ENCODE data around the gene ZNF324. TPM values are rescaled to one million over a fixed set of nuclear protein-coding genes. Genes with fewer than 3 reads are reported as not detected.
A peak's percentile ranks its signal among the peaks of the same experiment; 100 is the strongest.
"Not testable (repeated sequence)": the region's sequence is repeated elsewhere in the genome, so short reads cannot be mapped to it uniquely, and the experiment has no call there.

The ZNF324 gene
- total RNA-seq, 6 donors from 2014 or later: 10.8 to 39.8 (median 18.0) TPM

DNA sequence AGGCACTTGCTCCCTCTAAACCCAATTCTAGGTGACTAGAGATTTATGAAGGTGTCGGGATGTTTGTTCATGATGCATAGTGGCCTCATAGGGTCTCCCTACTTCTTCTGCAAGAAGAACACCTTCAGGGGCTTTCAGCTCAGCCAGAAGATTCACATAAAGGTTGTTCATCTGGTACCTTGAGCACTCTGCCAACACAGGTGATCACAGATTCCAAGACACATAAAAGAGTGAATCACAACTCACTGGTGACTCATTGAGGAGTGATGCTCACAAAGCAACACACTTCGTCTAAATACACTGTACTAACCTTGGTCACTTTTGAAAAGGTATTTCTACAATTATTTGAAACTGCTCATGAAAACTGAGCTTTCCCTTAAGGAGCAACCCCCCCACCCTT lies 6.8 kb upstream of the ZNF324 start:
- Histone ChIP-seq H3K27me3 (no peaks in the 10 kb centered on the region), H3K9me3 (no peaks in the 10 kb centered on the region), H3K36me3 (peaks cover 0 to 19% (median 11%) of the 10 kb centered on the region in 4 donors), H3K27ac (no peak overlapping the region), H3K4me1 (no peaks in the 10 kb centered on the region), H3K4me3 (no peak overlapping the region)
- 93 to 97% methylated on average over 2 of the region's 2 CpGs for WGBS, 2 donors
- no peak for ATAC-seq (ENCODE audit: low FRiP score in 2 of 2)
- TF ChIP-seq, protein P1, sequence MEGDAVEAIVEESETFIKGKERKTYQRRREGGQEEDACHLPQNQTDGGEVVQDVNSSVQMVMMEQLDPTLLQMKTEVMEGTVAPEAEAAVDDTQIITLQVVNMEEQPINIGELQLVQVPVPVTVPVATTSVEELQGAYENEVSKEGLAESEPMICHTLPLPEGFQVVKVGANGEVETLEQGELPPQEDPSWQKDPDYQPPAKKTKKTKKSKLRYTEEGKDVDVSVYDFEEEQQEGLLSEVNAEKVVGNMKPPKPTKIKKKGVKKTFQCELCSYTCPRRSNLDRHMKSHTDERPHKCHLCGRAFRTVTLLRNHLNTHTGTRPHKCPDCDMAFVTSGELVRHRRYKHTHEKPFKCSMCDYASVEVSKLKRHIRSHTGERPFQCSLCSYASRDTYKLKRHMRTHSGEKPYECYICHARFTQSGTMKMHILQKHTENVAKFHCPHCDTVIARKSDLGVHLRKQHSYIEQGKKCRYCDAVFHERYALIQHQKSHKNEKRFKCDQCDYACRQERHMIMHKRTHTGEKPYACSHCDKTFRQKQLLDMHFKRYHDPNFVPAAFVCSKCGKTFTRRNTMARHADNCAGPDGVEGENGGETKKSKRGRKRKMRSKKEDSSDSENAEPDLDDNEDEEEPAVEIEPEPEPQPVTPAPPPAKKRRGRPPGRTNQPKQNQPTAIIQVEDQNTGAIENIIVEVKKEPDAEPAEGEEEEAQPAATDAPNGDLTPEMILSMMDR (IDR thresholded peaks at IDR 0.05): no peak
- TF ChIP-seq POLR2AphosphoS5 (IDR thresholded peaks at IDR 0.05) (no peak), EP300 (IDR thresholded peaks at IDR 0.05) (no peak), POLR2A (IDR thresholded peaks at IDR 0.05) (no peak)
- no peak for DNase-seq

DNA sequence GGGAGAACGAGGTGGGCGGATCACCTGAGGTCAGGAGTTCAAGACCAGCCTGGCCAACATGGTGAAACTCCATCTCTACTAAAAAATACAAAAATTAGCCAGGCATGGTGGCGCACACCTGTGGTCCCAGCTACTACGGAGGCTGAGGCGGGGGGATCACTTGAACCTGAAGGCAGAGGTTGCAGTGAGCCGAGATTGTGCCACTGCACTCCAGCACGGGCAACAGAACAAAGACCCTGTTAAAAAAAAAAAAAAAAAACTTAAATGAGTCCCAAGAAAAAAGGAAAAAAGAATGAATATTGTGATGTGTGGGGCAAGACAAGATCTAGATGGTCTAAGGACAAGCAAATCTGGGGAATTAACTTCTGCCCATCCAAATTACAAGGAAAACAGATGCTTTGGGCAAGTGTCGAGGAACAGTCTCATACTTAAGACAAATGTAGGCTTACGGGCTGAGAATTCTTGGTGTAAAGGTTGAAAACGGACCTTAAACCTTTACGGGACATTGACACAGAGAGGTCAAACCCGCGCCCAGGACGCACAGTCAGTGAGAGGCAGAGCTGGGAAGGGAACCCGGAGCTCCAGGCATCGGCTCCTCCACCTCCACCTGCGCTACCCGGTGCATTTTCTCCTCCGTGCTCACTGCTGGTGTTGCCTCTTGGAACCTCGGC lies 656 bp upstream of the ZNF324 start:
- Histone ChIP-seq H3K27ac (peak overlapping the region in 1 of 4 donors; percentile 15), H3K4me3 (peak overlapping the region; percentile 14 to 99 (median 98)), H3K27me3 (no peaks in the 10 kb centered on the region), H3K9me3 (no peaks in the 10 kb centered on the region), H3K36me3 (peaks cover 0 to 24% (median 15%) of the 10 kb centered on the region in 4 donors), H3K4me1 (peaks cover 8 to 21% (median 12%) of the 10 kb centered on the region in 4 donors)
- no peak for TF ChIP-seq EP300 (IDR thresholded peaks at IDR 0.05)
- TF ChIP-seq, protein P1 (IDR thresholded peaks at IDR 0.05): no peak
- TF ChIP-seq POLR2AphosphoS5 (IDR thresholded peaks at IDR 0.05): no peak
- TF ChIP-seq POLR2A (IDR thresholded peaks at IDR 0.05): no peak
- 38 to 39% methylated on average over 20 of the region's 20 CpGs for WGBS, 2 donors
- ATAC-seq (ENCODE audit: low FRiP score in 2 of 2) (peak in 1 of 2 donors; percentile 14), DNase-seq (no peak)

DNA sequence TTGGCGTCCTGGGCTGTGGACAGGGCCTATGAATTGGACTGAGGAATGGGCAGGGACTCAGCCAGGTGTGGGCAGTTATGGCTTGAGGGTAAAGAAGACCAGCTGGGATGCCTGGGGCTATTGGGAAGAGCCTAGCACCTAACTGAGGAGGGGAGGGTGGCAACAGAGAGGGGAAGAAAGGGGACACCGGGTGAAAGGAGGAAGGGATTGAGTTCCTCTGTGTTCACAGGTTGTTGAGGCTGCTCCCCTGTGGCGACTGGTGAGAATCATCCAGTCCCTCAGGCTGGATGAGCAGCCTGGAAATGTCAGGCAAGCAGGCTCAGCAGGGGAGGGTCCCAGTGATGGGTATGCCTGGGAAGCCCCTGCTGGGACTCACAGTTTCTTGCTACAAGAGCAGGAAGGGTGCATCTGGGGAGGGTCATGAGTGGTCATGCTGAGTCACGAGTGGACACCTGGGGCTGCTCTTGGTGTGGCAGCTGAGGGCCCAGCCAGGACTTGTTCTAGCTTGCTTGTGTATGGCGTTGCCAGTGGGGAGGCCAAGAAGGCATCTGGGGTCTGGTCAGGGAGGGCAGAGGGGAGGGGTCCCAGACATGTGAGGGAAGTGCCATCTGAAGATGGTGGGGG lies 1.4 kb downstream of the ZNF324 start:
- ATAC-seq (ENCODE audit: low FRiP score in 2 of 2): no peak
- no peaks in the 10 kb centered on the region for H3K27me3 ChIP-seq
- H3K4me3 ChIP-seq: peak overlapping the region in 1 of 4 donors; percentile 99
- H3K4me1 ChIP-seq: peaks cover 8 to 21% (median 12%) of the 10 kb centered on the region in 4 donors
- no peak overlapping the region for H3K27ac ChIP-seq
- H3K36me3 ChIP-seq: peaks cover 4 to 43% (median 30%) of the 10 kb centered on the region in 4 donors
- DNase-seq: no peak
- TF ChIP-seq POLR2A (IDR thresholded peaks at IDR 0.05) (no peak), EP300 (IDR thresholded peaks at IDR 0.05) (no peak), POLR2AphosphoS5 (IDR thresholded peaks at IDR 0.05) (no peak)
- TF ChIP-seq, protein P1 (IDR thresholded peaks at IDR 0.05): no peak
- no peaks in the 10 kb centered on the region for H3K9me3 ChIP-seq
- WGBS, 2 donors: 61 to 64% methylated on average over 5 of the region's 5 CpGs

DNA sequence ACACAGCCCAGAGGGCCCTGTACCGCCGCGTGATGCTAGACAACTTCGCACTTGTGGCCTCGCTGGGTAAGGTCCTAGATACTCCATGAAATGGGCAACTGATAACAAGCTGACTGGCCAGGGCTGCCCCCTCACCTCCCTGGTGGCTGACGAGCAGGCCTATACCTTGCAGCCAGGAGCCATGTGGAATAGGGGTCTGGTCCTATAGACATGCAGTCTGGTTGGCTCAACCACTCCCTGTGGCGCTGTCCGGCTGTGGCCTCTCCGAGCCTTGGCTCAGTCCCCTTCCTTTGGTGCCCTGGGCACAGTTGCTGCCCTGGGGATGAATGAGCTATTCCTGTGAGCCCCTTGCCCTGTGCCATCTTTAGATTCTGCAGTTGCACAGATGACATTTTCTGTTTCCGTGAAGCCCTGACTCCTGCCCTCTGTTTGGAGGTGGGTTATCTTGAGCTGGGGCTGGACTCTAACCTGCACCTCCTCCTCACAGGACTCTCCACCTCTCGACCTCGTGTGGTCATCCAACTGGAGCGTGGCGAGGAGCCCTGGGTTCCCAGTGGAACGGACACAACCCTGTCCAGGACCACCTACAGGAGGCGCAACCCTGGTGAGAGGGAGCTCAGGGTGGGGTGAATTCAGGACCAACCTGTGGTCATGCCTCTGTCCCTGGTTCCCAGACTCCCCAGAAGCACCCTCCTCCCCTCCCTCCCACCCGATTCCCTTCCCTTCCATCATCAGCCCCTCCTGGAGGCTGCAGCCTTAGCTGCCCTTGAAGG lies 2.5 kb downstream of the ZNF324 start:
- TF ChIP-seq POLR2A (IDR thresholded peaks at IDR 0.05): no peak
- TF ChIP-seq POLR2AphosphoS5 (IDR thresholded peaks at IDR 0.05): no peak
- TF ChIP-seq EP300 (IDR thresholded peaks at IDR 0.05): no peak
- TF ChIP-seq, protein P1 (IDR thresholded peaks at IDR 0.05): no peak
- Histone ChIP-seq H3K4me1 (peaks cover 8 to 21% (median 12%) of the 10 kb centered on the region in 4 donors), H3K9me3 (no peaks in the 10 kb centered on the region), H3K36me3 (peaks cover 4 to 43% (median 30%) of the 10 kb centered on the region in 4 donors), H3K27ac (no peak overlapping the region), H3K27me3 (no peaks in the 10 kb centered on the region), H3K4me3 (no peak overlapping the region)
- DNase-seq: peak in 1 of 2 donors; percentile 38
- WGBS, 2 donors: 94 to 95% methylated on average over 9 to 16 of the region's 17 CpGs
- ATAC-seq (ENCODE audit: low FRiP score in 2 of 2): no peak

DNA sequence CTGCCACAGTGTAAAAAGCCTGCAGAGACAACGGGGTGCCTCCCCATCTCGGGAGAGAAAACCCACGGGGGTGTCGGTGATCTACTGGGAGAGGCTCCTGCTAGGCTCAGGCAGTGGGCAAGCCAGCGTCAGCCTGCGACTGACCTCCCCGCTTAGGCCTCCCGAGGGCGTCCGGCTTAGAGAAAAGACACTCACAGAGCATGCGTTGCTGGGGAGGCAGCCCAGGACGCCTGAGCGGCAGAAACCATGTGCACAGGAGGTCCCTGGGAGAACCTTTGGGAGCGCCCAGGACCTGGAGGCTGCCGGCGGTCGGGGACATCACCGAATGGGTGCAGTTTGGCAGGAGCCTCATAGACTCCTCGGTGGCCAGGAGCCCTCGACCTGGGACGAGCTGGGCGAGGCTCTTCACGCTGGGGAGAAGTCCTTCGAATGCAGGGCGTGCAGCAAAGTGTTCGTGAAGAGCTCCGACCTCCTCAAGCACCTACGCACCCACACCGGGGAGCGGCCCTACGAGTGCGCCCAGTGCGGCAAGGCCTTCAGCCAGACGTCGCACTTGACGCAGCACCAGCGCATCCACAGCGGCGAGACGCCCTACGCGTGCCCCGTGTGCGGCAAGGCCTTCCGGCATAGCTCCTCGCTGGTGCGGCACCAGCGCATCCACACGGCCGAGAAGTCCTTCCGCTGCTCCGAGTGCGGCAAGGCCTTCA lies 4.1 kb downstream of the ZNF324 start:
- DNase-seq: peak in 1 of 2 donors; percentile 77
- not testable (repeated sequence) for H3K9me3 ChIP-seq; ATAC-seq (ENCODE audit: low FRiP score in 2 of 2); H3K27me3 ChIP-seq; H3K4me3 ChIP-seq; H3K27ac ChIP-seq
- Histone ChIP-seq H3K4me1 (peaks cover 16 to 29% (median 17%) of the 10 kb centered on the region in 4 donors), H3K36me3 (peaks cover 4 to 43% (median 30%) of the 10 kb centered on the region in 4 donors)
- 93 to 95% methylated on average over 10 to 31 of the region's 53 CpGs for WGBS, 2 donors

Measured in upper lobe of left lung (tissue), 6 donors.